HG03066 (cell line): Measurements from ENCODE around the gene ATOH8.
A peak's percentile ranks its signal among the peaks of the same experiment; 100 is the strongest.

Source experiments
- ATAC-seq: cut with Tn5 transposase; IDR thresholded peaks from one replicate; pipeline ENCODE4 v1.9.1; 2021; ENCODE audit warnings: low read depth; ENCODE audit not compliant: unreplicated experiment

ATOH8 gene

DNA sequence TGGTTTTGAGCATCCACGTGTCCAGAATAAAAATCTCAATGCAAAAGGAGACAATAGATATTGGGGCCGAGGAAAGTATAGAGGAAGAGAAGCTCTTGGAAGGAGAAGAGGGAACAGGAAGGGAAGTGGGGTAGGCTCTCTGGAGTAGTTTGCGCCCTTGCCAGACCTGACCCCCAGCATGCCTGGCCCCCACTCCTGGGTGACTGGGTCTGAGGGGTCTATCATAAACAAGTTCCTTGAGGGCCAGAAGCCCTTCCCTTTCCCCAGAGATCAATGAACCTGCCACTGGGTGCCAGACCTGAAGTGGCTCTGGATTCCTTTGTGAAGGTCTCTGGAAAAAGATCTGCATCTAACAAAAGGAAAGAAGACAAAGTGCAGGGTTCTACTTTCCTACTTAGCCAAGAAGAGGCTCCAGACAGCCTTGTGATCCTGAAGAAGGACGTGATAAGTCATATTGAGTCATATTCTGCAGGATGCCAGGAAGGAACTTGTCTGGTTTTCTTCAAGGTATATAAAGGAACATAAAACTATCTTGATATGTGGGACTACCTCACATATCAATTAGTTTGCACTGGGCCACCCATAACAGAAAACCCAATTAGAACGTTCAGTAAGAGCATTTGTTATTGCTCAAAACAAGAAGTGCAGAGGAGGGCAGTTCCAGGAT lies 18.7 kb upstream of the ATOH8 start:
- ATAC-seq, result no peak

DNA sequence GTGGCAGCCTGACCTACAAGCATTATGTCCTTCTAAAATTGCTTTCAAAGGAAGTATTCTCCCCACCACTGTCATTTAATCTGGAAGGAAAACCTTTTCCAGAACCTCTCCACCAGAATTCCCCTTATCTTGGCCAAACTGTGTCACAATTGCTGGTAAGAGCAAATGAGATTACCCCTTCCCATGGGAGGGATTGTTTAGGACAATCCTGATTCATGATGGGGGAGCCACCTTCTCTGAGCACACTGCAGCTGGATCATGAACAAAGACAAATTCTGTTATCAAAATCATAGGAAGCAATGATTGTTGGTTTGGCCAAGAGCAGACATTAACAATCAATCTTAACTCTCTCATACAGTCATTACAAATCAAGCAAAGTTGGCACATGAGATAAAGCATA lies 18.1 kb upstream of the ATOH8 start:
- ATAC-seq, result no peak

DNA sequence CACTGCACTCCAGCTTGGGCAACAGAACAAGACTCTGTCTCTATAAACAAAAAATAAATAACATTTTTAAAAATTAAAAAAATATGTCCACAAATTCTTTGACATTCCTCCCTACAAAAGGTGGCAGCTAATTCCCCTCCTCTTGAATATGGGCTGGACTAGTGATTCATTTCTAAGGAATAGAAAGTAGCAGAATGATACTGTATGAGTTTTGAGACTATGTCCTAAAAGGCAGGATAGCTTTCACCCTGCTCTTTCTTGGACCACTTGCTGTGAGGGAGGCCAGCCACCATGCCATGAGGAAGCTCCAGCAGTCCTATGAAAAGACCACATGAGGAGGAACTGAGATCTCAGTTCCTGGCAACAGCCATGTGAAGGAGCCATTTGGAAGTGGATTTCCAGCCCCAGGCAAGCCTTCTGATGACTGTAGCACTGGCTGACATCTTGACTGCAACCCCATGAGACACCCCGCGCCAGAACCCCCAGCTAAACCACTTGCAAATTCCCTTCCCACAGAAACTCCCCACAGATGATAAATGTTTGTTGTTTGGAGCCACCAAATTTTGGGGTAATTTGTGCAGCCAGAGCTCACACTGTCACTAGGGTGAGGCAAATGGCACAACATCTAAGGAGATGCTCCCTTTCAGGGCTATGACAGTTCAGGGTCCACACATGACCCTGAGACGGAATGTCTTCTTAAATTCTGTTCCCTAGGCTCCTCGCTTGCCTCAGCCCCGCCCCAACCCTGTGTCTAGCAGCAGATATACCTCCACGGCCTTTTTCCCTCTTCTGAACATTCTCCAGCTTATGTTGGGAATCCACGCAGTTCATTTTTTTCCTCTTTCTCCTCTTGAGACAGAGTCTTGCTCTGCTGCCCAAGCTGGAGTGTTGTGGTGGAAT lies 17.1 kb upstream of the ATOH8 start:
- no peak for ATAC-seq

DNA sequence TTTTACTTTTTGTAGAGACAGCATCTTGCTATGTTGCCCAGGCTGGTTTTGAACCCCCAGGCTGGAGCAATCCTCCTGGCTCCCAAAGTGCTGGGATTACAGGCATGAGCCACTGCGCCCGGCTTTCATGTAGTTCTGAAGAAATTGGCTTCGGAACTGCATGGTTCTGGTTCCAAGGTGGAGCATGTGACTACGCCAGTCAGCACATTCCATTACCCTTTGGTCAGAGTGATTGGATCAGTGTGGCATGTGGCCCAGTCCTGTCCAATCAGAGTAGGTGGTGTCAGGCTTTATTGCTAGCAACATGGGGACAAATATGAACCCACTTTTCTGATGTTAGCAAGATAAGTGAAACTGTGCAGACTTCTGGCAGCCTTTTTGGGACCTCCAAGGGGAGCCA lies 16.3 kb upstream of the ATOH8 start:
- ATAC-seq, result no peak

DNA sequence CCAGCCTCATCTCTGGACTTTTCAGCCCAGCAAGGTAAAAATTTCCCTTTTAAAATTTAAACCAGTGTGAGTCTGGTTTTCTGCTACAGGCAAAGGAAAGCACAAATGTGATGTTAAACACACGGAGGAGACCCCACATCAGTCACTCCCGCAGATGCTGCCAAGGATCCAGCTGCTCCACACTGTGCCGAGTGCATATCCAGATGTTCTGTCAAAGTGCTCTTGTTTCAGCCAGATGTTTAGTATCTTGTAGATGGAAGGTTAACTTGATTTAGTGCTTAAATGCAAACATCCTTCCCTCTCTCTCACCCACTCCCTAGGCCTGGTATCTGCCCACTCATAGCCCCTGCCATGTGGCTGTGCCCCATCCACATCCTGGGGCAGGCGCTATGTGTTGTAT lies 15.8 kb upstream of the ATOH8 start:
- no peak for ATAC-seq

DNA sequence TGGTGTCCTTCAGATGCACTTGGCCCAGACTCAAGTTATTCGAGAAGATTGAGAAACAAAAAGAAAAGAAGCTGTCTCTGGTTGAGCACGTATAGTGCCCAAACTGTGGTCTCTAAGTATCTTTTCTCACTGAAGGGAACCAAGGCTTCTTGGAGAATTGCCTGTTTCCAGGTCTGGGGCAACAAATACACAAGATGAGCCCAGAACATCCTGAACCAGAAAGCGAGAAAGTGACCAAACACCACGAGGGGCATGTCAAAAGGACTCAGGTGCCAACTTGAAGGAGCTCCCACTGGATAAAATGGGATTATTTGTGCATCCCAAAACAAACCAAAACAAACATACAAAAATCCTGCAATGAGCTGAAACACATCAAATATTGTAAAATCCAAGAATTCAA lies 13.6 kb upstream of the ATOH8 start:
- no peak for ATAC-seq

DNA sequence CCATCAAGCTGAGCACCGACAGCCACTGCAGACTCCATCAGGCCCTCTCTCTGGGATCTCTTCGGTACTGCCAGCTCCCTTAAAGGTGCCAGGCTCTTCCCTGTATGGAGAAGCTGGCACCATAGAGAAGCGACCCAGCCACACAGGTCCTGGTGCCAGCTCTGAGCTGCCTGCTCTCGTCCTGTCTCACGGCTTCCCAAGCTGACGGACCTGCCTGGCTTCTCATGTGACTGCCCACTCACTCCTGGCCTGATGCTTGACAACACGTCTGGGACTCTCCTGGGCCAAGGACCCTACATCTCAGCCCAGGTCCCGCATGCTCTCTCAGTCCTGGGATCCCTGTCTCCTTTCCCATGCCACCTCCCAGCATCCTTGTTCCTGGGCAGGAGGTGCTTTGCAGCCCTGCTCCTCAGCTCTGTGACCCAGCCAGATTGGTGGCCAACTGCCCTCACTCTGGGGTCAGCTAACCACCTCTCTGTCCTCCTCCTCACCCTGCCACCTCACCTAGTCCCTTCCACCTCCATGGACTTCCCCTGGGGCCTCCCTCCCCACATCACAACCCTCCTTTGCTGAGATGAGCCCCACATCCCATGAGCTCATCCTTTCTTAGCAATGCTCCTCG lies 12.5 kb upstream of the ATOH8 start:
- no peak for ATAC-seq

DNA sequence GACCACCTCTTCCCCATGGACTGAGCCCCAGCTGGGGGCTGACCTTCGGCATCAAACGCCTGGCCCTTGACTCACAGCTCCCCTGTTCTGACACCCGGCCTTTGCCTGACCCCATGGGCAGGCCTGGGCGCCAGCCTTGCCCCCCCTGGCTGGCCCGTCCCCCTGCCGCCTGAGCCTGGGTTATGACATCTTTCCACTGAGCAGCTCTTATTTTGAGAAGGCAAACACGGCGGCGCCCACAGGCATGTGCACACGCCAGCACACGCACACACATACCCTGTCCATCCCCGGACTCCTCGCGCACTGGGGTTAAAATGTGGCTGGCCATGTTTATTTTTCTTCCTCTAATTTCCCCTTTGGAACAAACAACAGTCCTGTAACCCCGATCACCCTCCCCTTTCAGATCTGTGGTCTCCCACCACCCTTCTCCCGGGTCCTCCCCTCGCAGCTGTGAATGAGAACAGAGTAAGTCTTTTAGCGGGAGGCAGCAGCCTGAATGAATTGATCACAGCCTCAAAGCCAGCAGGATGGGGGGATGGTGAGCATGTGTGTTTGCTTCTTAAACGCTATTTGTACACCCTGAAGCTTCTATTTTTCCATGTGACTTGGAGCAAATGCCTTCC lies 11.8 kb upstream of the ATOH8 start:
- ATAC-seq, result no peak

DNA sequence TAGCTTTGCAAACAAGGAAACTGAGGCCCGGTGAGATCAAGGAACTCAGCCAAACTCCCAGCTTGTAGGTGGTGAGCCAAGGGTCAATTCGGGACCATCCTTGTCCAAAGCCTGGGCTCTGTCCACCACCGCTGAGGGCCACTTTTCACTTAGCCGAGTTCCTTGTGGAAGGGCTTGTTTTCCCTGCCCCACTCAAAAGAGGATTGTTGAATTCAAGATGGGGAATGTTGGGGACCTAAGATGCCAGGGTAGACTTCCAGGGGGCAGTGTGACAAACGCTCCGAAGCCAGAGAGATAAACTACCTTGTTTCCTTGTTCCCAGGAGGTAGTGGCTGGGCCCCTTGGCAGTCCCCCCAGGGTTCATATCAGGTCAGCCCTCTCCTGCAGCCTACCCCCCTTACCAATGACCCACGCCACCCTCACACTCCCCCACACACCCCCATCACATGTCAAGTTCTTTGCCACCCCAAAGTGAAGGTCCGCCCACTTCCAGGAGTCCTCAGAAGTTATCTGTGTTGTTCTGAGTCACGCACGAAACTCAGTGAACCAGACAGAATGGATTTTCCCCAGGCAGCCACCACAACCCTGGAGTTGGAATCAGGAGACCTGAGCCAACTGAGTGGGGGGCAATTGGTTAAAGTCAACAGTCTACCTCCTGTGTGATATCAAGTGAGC lies 10.3 kb upstream of the ATOH8 start:
- ATAC-seq, result no peak

DNA sequence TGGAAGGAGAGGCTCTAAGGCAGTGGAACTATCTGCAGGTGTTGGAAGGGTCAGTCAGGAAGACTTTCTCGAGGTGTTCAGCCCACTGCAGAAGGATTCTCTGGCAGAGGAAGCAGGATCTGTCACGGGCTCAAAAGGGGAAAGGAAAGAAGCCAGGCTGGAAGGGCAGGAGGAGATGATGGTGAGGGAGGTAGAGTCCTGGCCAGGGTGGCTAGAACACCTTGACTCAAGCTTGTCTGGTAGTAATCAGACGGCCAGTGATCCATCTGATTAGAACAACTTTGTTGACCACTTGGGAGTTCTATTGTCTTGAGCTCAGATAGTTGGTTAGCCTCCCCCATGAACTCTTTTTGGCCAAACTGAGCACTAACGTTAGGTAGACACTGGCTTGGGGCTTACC lies 9.7 kb upstream of the ATOH8 start:
- ATAC-seq, result no peak

DNA sequence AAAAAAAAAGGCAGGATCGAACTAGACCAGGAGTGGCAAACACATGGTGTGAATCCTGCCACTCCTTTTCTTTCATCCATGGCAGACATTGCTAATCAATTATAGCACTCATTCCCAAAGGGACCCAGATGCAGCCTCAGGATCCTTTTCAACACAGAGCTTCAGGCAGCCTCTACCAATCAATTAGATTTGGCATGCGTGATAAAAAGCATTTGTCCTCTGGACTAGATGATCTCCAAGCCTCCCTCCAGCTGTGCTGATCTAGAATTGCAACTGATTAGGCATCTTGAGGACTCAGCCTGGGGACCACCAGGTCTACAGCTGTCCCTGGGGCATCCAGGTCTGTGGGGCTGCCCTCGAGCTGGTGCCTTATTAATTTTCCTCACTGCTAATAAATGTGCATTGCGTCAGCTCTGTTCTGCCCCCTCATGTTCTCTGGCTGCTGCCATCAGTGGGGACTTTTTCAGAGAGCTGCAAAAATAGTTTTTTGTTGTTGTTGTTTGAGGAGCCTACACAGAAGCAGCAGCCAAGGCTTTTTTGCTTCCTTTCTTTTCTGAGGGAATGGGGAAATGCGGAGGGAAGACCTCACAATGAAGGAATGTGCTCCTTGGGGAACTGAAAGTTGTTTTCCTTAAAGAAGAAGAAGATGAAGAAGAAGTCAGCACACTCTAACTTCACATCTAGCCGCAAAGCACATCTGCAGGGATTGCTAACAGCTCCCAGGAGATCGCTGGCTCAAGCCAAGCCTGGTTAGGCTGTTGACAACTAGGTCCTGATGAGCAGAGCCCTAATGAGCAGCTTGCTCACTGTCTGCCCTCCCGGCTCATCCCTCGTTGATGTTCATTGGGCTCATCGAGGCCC lies 8.8 kb upstream of the ATOH8 start:
- ATAC-seq, result no peak

DNA sequence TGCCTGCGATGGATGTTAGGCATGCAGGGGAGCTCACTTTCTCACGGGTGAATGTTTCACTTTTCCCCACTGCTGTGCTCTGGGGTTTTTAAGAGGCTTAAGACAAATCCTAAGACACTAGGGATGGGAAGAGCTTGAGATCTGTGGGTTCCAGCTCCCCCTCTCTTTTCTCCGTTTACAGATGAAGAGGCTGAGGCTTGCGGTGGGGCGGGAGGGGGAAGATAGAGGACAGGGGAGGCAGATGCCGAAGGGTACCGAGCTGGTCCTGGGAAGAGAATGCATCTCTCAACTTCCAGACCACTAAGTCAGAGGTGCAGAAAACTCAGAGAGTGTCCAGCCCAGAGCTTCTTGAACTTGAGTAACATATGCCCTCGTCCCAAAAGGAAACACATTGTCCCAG lies 8.2 kb upstream of the ATOH8 start:
- no peak for ATAC-seq

DNA sequence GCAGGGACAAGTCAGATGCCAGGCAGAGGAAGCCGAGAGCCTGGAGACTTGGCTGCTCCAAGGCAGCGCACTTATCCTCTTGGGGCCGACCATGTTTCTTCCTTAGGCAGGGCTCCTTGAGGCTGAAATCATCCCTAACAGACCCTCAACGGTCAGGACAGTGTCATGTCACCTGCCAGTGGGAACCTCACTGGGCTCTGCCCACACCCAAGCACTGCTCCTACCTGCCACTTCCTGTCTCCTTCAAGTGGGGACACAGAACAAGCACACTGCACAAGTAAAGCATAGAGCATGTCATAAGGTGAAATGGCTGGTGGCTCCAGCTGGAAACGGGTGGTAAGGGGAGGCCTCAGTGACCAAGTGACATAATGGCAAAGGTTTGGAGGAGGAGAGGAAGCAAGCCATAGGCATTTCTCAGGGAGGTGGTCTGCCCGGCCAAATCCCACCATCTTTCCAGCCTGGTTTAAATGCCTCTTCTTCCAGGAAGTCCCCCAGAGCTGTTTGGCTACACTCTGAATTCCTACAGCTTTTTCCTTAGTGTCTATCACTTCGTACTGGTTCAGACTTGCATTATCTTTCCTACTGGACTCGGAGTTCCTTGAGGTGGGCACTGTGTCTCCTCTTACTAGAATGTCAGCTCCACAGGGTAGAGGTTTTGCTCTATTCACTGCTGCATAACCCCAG lies 7.3 kb upstream of the ATOH8 start:
- no peak for ATAC-seq

DNA sequence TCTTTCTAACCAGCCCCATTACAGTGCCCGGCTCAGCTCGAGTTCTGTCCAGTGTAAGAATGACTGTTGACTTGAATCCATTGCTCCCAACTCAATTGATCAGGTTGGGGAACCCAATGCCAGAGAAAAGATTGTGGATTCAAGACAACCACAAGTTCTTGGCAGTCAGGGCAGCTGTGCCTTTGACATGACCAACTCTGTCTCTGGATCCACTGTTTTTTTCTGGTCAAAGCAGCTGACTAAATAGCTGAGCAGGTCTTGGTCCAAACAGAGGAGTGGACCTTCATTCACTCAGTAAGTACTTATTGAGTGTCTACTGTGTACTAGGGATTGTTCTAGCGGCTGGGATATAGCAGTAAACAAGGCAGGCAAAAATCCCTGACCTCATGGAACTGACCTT lies 6.3 kb upstream of the ATOH8 start:
- no peak for ATAC-seq

DNA sequence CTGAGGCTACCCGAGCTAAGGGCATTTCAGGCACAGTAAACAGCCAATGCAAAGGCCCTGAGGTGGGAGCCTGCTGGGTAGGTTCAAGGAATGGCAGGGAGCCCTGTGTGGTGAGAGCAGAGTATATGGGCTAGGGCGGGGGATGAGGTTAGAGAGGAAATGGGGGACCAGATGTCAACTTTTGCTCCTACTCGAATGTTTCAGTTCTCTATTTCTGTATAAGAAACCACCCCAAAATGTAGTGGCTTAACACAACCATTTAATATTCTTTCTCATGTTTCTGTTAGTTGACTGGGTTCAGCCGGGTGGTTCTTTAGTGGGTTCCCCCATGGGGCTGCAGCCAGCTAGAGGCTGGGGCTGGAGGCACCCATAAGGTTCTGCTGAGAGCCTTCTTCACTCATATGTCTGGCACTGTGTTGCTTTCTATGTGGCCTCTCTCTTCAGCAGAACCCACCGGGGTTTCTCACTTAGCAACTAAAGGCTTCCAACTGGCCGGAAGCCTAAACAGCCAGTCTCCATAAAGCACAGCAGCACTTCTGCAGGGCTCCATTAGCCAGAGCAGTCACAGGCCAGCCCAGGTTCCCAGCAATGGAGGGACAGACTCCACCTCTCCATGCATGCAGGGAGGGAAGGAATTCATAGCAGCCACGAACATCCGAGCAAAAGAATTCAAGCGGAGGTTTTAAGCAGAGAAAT lies 5.6 kb upstream of the ATOH8 start:
- ATAC-seq, result peak; percentile 76

DNA sequence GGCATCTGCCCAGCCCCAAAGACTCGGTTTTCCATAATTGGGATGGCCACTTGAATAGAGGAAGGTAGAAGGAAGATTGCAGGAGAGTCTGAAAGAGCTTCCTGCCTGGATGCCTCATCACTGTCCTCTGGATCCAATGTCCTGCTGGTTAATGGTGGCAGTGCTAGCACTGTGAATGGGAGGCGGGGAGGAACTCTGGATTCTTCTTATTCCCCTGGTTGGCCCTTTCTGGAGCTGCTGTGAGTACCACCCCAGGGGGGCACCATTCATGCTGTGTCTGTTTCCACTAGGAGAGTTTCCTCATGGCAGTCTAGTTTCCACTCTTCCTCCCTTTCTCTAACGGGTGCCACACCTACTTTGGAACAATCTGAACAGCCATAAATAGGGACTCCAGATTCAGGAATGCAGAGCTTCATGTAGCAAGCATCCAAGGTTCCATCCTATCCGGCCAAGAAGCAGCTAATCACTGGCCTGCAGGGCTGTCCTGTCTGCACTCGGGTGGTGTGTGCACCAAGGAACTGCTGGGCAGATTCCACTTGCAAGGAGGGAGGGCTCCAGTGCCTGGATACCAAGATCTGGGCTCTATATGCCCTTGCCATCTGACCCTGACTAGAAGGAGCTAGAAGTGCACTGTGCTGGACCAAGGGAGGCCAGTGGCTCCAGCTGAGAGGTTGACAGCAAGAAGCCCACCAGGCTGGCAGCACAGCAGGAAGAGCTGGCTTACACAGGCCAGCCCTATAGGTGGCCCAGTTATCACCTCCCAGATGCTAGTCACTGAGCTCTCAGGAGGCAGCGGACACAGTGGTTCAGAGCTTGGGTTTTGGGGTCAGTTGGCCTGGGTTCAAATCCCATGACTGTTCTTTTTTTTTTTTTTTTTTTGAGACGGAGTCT lies 4.6 kb upstream of the ATOH8 start:
- no peak for ATAC-seq
